Sigmoid colon (tissue), 4 donors: ENCODE data around the gene GDF11.

ENCODE experiments used
- CTCF ChIP-seq, 4 experiments: fragments of 450-650 bp in 3 of 4; fragments of 200-600 bp in 1 of 4; IDR thresholded peaks; one replicate each; pipeline ENCODE4 v1.5.1; 2016 to 2019; ENCODE audit warnings: antibody characterized with exemption in 4 of 4, mild to moderate bottlenecking in 3 of 4, moderate library complexity in 2 of 4
- POLR2AphosphoS5 ChIP-seq, 4 donors: sonication (generic); formaldehyde crosslinking; IDR thresholded peaks; one replicate each; pipeline ENCODE4 v1.6.1; 2017; ENCODE audit warnings: antibody characterized with exemption in 4 of 4

GRCh38 chr12:55713721-55714120 lies 29.2 kb upstream of the GDF11 start:
- TF ChIP-seq POLR2AphosphoS5 (IDR thresholded peaks at IDR 0.05), result no peak
- TF ChIP-seq CTCF (IDR thresholded peaks at IDR 0.05), result no peak
